ENCODE data around the gene IRF1. TPM values are rescaled to one million over a fixed set of nuclear protein-coding genes. Genes with fewer than 3 reads are reported as not detected.

The IRF1 gene
- total and polyA plus RNA-seq, 5 experiments from 2014 or later = 108 to 218 (median 127) TPM

GRCh38 chr5:132499440-132500243, 9.1 kb upstream of the IRF1 start:
- Mint-ChIP-seq H3K4me1 (peaks cover 12 to 55% (median 49%) of the 10 kb centered on the region in 4 donors), H3K9me3 (no peaks in the 10 kb centered on the region), H3K27ac (peak overlapping the region; percentile 55 to 99 (median 88)), H3K36me3 (no peaks in the 10 kb centered on the region), H3K4me3 (peak overlapping the region in 2 of 10 donors; percentile 12 to 21), H3K27me3 (no peaks in the 10 kb centered on the region)
- DNase-seq (peak in 1 of 10 donors; percentile 47), ATAC-seq (no peak)
- POLR2A ChIA-PET = interaction anchor here (0.7 to 8.6 kb wide), 8 partner anchors 10 to 112 kb away, joined by 3 to 99 read pairs (median 75); partner anchors contain the start of gene IRF1

GRCh38 chr5:132498686-132499271, 8.2 kb upstream of the IRF1 start:
- POLR2A ChIA-PET = interaction anchor here (5.0 to 8.6 kb wide), 6 partner anchors 9 to 111 kb away, joined by 40 to 99 read pairs (median 88); partner anchors contain the start of gene IRF1
- DNase-seq (no peak), ATAC-seq (no peak)
- no peaks in the 10 kb centered on the region for H3K36me3 Mint-ChIP-seq
- H3K4me1 Mint-ChIP-seq = peaks cover 19 to 63% (median 58%) of the 10 kb centered on the region in 4 donors
- H3K27me3 Mint-ChIP-seq = no peaks in the 10 kb centered on the region
- H3K27ac Mint-ChIP-seq = peak overlapping the region; percentile 78 to 99 (median 93)
- H3K4me3 Mint-ChIP-seq = peak overlapping the region in 3 of 10 donors; percentile 7 to 37 (median 21)
- no peaks in the 10 kb centered on the region for H3K9me3 Mint-ChIP-seq

- ATAC-seq (no peak), DNase-seq (peak in 1 of 10 donors; percentile 1)
- peaks cover 24 to 70% (median 64%) of the 10 kb centered on the region in 4 donors for H3K4me1 Mint-ChIP-seq
- H3K27me3 Mint-ChIP-seq = no peaks in the 10 kb centered on the region
- H3K27ac Mint-ChIP-seq = peak overlapping the region; percentile 90 to 99 (median 98)
- no peaks in the 10 kb centered on the region for H3K9me3 Mint-ChIP-seq
- H3K4me3 Mint-ChIP-seq = peak overlapping the region in 7 of 10 donors; percentile 92 to 98 (median 96)
- H3K36me3 Mint-ChIP-seq = no peaks in the 10 kb centered on the region
- POLR2A ChIA-PET = interaction anchor here (1.0 to 8.6 kb wide), 10 partner anchors 9 to 129 kb away, joined by 3 to 99 read pairs (median 55); partner anchors contain the start of genes IRF1 and SLC22A5
Measured at GRCh38 chr5:132498152-132498551, 7.6 kb upstream of the IRF1 start.

- no peaks in the 10 kb centered on the region for H3K27me3 Mint-ChIP-seq
- H3K36me3 Mint-ChIP-seq = no peaks in the 10 kb centered on the region
- peaks cover 24 to 74% (median 68%) of the 10 kb centered on the region in 4 donors for H3K4me1 Mint-ChIP-seq
- H3K9me3 Mint-ChIP-seq = no peaks in the 10 kb centered on the region
- ATAC-seq (no peak), DNase-seq (peak in 1 of 10 donors; percentile 2)
- POLR2A ChIA-PET = interaction anchor here (1.0 to 8.6 kb wide), 14 partner anchors 8 to 128 kb away, joined by 3 to 99 read pairs (median 39); partner anchors contain the start of genes IRF1 and SLC22A5
- H3K4me3 Mint-ChIP-seq = peak overlapping the region; percentile 89 to 98 (median 96)
- H3K27ac Mint-ChIP-seq = peak overlapping the region; percentile 90 to 99 (median 98)
Measured at GRCh38 chr5:132497488-132497997, 7.0 kb upstream of the IRF1 start.

GRCh38 chr5:132496631-132497487, 6.3 kb upstream of the IRF1 start:
- Mint-ChIP-seq H3K27me3 (no peaks in the 10 kb centered on the region), H3K4me3 (peak overlapping the region; percentile 92 to 98 (median 96)), H3K36me3 (no peaks in the 10 kb centered on the region), H3K27ac (peak overlapping the region; percentile 90 to 99 (median 98)), H3K4me1 (peaks cover 29 to 80% (median 74%) of the 10 kb centered on the region in 4 donors), H3K9me3 (no peaks in the 10 kb centered on the region)
- POLR2A ChIA-PET = interaction anchor here (0.6 to 8.6 kb wide), 32 partner anchors 7 to 700 kb away, joined by 3 to 99 read pairs (median 8); partner anchors contain the start of genes AFF4, FNIP1, HSPA4 and IRF1
- DNase-seq (peak in 5 of 10 donors; percentile 47 to 66 (median 55)), ATAC-seq (peak in 1 of 2 donors; percentile 22)

- ATAC-seq (peak; percentile 66 to 70), DNase-seq (peak; percentile 72 to 92 (median 84))
- no peaks in the 10 kb centered on the region for H3K36me3 Mint-ChIP-seq
- peak overlapping the region; percentile 92 to 98 (median 96) for H3K4me3 Mint-ChIP-seq
- no peaks in the 10 kb centered on the region for H3K9me3 Mint-ChIP-seq
- peak overlapping the region; percentile 90 to 99 (median 98) for H3K27ac Mint-ChIP-seq
- H3K4me1 Mint-ChIP-seq = peaks cover 30 to 85% (median 78%) of the 10 kb centered on the region in 4 donors
- POLR2A ChIA-PET = interaction anchor here (0.6 to 8.6 kb wide), 32 partner anchors 7 to 699 kb away, joined by 3 to 99 read pairs (median 8); partner anchors contain the start of genes AFF4, FNIP1, HSPA4 and IRF1
- H3K27me3 Mint-ChIP-seq = no peaks in the 10 kb centered on the region
Measured at GRCh38 chr5:132496191-132496630, 5.6 kb upstream of the IRF1 start.

GRCh38 chr5:132495667-132496190, 5.2 kb upstream of the IRF1 start:
- POLR2A ChIA-PET = interaction anchor here (0.7 to 8.6 kb wide), 31 partner anchors 6 to 699 kb away, joined by 3 to 99 read pairs (median 8); partner anchors contain the start of genes AFF4, FNIP1, HSPA4 and IRF1
- peak overlapping the region; percentile 92 to 98 (median 96) for H3K4me3 Mint-ChIP-seq
- ATAC-seq = peak; percentile 49 to 56
- no peaks in the 10 kb centered on the region for H3K27me3 Mint-ChIP-seq
- no peaks in the 10 kb centered on the region for H3K36me3 Mint-ChIP-seq
- H3K4me1 Mint-ChIP-seq = peaks cover 28 to 81% (median 75%) of the 10 kb centered on the region in 4 donors
- DNase-seq = peak; percentile 58 to 80 (median 66)
- no peaks in the 10 kb centered on the region for H3K9me3 Mint-ChIP-seq
- H3K27ac Mint-ChIP-seq = peak overlapping the region; percentile 90 to 99 (median 98)

GRCh38 chr5:132493821-132494220, 3.2 kb upstream of the IRF1 start:
- DNase-seq = no peak
- POLR2A ChIA-PET = interaction anchor here (1.3 to 6.7 kb wide), 4 partner anchors 37 to 83 kb away, joined by 6 to 80 read pairs (median 39); no protein-coding TSS in a partner anchor
- H3K36me3 Mint-ChIP-seq = peaks cover 0 to 13% (median 12%) of the 10 kb centered on the region in 3 donors
- no peaks in the 10 kb centered on the region for H3K27me3 Mint-ChIP-seq
- peak overlapping the region; percentile 90 to 99 (median 98) for H3K27ac Mint-ChIP-seq
- no peaks in the 10 kb centered on the region for H3K9me3 Mint-ChIP-seq
- peak overlapping the region in 8 of 10 donors; percentile 2 to 97 (median 59) for H3K4me3 Mint-ChIP-seq
- ATAC-seq = no peak
- H3K4me1 Mint-ChIP-seq = peaks cover 32 to 63% (median 62%) of the 10 kb centered on the region in 4 donors

- ATAC-seq = no peak
- DNase-seq = no peak
- POLR2A ChIA-PET = interaction anchor here (1.3 to 16.0 kb wide), 4 partner anchors 21 to 82 kb away, joined by 6 to 648 read pairs (median 143); no protein-coding TSS in a partner anchor
- Mint-ChIP-seq H3K4me1 (peaks cover 30 to 64% (median 63%) of the 10 kb centered on the region in 4 donors), H3K9me3 (no peaks in the 10 kb centered on the region), H3K27ac (peak overlapping the region; percentile 73 to 99 (median 98)), H3K27me3 (no peaks in the 10 kb centered on the region), H3K36me3 (peaks cover 0 to 18% (median 16%) of the 10 kb centered on the region in 3 donors), H3K4me3 (peak overlapping the region in 1 of 10 donors; percentile 27)
Measured at GRCh38 chr5:132493241-132493640, 2.7 kb upstream of the IRF1 start.

- peak overlapping the region; percentile 96 to 99 (median 98) for H3K27ac Mint-ChIP-seq
- peak overlapping the region in 9 of 10 donors; percentile 18 to 94 (median 89) for H3K4me3 Mint-ChIP-seq
- POLR2A ChIA-PET = interaction anchor here (0.7 to 16.0 kb wide), 9 partner anchors 7 to 108 kb away, joined by 3 to 648 read pairs (median 99); no protein-coding TSS in a partner anchor
- no peak for ATAC-seq
- H3K27me3 Mint-ChIP-seq = no peaks in the 10 kb centered on the region
- peaks cover 0 to 25% (median 23%) of the 10 kb centered on the region in 3 donors for H3K36me3 Mint-ChIP-seq
- H3K4me1 Mint-ChIP-seq = peaks cover 37 to 68% (median 64%) of the 10 kb centered on the region in 4 donors
- H3K9me3 Mint-ChIP-seq = no peaks in the 10 kb centered on the region
- no peak for DNase-seq
Measured at GRCh38 chr5:132492386-132493125, 2.0 kb upstream of the IRF1 start.

Data from naive thymus-derived CD8-positive, alpha-beta T cell (primary cell).